NCI-H1048 (cell line): ENCODE measurements around the gene CCNY.

Experiments
- DNase-seq: peaks from one replicate; lab custom pipeline; 2025; lab: John Stamatoyannopoulos, UW

The CCNY gene

DNA sequence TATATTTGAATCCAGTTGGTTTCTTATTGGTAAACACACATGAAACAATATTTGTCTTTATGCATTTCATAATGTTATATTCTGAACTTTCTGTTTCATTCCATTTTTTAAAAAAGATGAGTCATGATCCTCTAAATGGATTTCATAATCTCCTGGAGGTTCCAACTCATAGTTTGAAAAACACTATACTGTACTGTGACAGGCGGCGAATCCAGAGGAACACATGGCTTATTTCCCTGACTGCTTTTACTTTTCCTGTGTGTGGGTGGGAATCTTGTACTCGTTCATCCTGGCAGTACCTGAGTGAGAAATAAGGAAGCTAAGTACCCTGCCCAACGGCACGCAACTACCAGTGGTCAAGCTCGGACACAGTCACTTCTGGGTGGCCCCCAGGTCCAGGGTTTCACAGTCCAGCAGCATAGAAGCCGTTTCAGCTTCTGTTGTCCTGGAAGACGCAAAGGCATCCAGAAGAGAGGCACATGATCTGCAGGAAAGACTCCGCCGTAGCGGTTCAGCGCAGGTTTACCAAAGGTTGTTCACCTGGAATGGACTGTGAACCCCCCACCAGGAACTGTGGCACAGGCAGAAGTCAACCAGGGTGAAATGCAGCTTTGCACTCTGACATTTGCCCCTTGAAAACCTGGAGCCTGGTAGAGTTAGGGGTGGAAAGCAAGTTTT is 117.7 kb downstream of the CCNY start:
- no peak for DNase-seq

DNA sequence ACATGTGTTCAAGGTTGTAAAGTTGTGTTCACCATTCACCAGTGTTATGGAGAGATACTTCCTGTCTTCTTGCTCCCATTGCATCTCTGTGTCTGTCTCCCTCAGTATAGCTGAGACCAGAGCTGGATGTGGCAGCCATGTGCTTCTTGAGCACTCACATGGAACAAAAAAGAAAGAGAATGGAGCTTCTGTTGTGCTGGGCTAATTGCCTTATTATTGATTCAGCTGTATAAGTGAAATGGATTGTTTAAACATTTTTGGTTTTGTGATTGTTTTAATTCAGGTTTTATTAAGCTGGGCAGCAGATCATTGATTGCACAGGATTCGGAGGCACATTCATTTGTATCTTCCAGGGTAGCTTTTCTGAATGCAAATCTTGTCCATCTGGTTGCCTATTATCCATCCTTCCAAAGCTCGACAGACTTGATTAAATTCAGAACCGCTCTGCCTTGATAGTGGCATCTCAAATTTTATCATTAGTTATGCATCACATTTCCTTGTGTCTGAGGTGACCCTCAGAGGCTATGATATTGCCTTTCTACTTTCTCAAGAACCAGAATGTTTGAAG is 119.9 kb downstream of the CCNY start:
- DNase-seq, result no peak

DNA sequence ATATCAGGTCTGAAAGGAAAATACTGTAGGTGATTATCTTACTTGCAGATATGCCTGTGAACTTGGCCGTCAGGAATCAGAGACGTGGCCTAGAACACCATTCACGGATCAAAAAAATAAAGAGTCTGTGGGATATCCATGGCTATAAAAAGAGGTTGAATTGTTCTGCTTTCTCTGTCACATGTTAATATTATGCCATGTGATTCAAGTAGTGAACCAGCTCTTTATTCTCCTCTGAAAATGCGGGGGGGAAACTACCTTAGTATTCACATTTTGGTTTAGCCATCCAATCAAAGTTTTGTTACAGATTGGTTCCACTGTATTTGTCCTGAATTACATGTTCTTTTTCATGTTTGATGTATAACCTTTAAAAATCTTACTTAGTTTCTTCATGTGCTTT is 120.5 kb downstream of the CCNY start:
- no peak for DNase-seq

GRCh38 chr10:35458500-35459448 is 122.5 kb downstream of the CCNY start:
- no peak for DNase-seq

- DNase-seq, result no peak
Measured at GRCh38 chr10:35459449-35459847, 123.1 kb downstream of the CCNY start.

GRCh38 chr10:35460852-35461460 is 124.6 kb downstream of the CCNY start:
- no peak for DNase-seq

GRCh38 chr10:35462491-35462934 is 126.2 kb downstream of the CCNY start:
- no peak for DNase-seq

DNA sequence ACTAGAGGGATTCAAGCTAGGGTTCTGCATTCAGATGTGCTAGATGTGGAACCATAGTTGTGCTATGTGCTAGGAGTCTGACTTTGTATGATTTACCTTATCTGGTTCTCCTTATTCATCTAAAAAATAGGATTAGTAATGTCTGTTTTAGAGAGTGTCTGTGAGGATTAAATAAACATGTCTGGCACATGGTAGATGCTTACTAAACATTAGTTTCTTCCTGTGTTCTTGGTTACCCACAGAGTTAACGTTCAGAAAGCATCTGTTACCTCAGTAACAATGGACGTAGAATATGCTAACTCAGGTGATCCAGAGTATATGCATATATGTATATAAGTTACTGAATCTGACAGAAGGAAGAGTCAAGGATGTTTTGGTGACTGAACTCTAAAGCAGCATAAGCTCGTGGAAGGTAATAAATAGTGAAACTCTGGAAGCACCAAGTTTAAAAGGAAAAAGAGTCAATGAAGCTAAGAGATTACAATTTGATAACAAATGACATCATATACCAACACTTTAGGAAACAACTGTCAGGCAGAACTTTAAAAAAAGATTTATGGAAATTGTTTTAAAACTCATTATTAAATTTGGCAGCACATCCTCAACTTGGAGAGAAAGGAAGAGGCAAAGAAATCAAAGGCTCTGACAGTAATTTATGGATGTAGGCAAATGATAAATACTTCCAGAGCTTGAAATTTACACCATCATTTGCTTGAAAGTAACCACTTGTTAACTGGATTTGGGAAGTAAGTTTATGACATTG is 127.0 kb downstream of the CCNY start:
- no peak for DNase-seq

DNA sequence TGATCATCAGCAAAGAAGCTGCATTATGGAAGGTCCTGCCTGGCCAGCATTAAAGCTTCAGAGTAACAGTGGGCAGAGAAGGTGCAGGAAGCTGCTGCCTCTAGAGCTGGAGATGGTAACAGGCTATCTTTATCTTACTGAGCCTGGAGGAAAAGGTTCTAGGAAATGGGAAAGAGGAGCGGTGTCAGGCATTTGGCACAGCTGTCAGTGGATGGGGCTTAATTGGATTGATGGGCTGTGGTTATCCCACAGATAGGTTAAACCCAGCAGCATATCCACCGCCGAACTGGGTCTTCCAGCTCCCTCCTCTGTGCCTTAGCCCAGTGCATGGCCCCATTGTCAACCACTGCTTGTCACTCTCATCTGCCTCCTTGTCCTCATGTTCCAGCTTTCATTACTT is 127.6 kb downstream of the CCNY start:
- DNase-seq, result no peak

GRCh38 chr10:35464825-35465456 is 128.6 kb downstream of the CCNY start:
- no peak for DNase-seq

DNA sequence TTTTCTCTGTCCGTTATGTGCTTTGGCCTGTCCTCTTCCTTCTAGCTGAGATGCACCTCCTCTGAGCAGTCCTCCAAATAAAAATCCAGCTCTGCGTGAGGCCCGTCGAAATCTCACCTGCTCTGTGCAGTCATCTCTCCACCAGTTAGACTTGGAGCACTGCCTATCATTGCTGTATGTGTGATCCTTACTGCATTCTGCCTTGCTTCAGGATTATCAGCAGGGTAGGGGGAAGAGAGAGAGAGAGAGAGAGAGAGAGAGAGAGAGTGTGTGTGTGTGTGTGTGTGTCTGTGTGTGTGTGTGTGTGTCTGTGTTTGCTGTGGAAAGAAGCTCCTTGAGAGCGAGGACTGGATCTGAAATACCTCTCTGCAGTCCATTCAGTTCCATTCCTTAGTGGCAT is 129.4 kb downstream of the CCNY start:
- DNase-seq, result no peak

- no peak for DNase-seq
Measured at GRCh38 chr10:35466170-35466569, 129.9 kb downstream of the CCNY start.

- DNase-seq, result no peak
Measured at GRCh38 chr10:35466661-35467060, 130.4 kb downstream of the CCNY start.

- no peak for DNase-seq
Measured at GRCh38 chr10:35467186-35467585, 130.9 kb downstream of the CCNY start.

DNA sequence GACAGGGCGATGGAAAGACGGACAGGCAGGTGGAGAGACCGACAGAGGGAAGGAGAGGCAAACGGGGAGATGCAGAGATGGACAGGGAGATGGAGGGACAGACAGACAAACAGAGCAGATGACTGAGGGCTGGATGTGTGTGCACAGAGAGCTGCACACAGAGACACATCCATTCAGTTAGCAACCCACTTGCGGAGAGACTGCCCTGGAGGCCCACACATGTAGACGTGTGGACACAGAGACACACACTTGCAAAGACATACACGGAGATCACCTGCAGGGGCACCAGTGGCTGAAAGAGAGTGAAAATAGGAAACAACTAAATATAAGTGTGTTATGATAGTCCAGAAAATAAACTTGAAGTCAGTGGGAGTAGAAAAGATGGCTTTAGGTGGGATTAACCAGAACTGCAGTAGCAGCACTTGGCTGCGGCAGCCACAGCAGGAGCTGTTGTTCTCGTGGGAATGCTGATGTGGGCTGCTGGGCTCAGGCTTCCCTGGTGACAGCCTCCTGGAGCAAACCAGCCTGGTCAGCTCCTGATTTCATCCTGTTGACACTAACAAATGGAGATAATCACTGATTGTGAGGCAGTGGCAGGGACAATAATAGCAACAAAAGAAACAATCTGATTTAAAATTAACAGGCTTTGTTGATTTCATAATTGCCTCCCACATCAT is 134.1 kb downstream of the CCNY start:
- no peak for DNase-seq

GRCh38 chr10:35470925-35471315 is 134.6 kb downstream of the CCNY start:
- no peak for DNase-seq

DNA sequence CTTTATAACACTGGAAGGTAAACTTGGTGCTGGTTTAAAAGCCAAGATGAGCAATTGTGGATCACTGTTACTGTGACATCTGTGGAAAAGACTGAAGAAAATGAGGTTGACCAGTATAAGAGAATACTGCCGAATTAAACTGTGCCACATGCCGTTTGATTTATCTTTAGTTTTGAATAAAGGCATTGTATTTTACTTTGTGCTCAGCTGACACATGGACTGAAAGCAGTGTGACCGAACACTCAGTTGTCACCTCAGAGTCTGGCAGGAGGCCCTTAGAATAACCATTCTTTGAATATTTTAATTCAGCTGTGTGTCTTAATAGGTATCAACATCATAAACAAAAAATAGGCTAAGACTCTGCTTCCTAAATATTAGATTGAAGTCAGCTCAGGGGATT is 135.1 kb downstream of the CCNY start:
- no peak for DNase-seq

DNA sequence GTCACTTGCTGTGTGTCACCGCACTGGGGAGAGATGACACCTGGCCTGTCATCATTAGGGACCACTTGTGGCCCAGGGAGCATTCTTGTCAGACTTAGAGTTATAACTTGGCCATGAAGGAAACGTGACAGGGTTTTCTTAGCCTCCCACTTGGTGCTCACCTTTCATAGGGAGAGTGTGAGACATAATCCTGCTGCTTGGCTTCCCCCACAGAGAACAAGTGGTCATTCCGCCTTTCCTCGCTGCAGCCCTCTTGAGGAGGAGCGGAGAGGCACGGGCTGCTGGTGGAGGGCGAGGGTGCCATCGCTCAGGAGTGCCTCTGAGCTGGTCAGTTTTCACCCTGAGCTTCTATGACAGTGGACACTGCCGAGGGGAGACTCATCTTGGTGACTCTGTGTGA is 143.8 kb downstream of the CCNY start:
- DNase-seq, result no peak

GRCh38 chr10:35481413-35481812 is 145.1 kb downstream of the CCNY start:
- no peak for DNase-seq

- no peak for DNase-seq
Measured at GRCh38 chr10:35486297-35486990, 150.1 kb downstream of the CCNY start.
